ENCODE measurements around the gene SPRYD3.

Gene SPRYD3

DNA sequence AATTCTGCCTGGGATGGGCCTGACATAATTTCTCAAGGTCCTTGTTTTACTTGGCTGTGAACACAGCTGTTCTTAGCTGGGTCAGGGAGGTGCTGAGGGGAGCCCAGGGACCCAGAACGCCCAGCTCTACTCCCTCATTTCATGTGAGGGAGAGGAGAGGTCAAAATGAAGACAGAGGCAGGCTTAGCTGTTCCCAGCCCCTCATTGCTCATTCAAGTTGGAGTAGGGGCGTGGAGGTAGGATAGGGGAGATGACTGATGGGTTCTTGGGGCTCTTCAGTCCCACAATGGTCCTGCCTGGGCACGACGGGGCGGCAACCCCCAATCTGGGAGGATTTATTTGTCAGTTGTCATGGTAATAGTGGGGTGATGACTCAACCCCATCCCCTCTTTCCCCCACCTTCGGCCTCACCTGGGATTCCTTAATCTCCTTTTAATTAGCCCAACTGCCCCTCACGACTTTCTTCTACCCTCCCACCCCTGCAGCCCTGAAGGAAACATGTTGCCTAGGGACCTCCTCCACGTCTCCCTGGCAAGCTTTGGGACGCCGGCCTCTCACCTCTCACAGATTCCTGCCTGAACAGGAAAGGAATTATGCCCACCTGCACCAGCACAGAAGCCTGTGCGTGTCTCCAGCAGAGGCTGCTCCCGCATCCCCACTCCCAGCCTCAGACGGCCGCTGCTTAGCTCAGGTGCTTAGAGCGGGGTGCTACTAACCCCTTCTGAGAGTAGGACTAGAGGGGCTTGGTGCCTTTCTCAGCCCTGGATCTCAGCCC, 10.2 kb downstream of the SPRYD3 start:
- no peak overlapping the region for H3K4me3 ChIP-seq (ENCODE audit: control insufficient read depth, low read depth, low read length)
- TF ChIP-seq, protein P1, sequence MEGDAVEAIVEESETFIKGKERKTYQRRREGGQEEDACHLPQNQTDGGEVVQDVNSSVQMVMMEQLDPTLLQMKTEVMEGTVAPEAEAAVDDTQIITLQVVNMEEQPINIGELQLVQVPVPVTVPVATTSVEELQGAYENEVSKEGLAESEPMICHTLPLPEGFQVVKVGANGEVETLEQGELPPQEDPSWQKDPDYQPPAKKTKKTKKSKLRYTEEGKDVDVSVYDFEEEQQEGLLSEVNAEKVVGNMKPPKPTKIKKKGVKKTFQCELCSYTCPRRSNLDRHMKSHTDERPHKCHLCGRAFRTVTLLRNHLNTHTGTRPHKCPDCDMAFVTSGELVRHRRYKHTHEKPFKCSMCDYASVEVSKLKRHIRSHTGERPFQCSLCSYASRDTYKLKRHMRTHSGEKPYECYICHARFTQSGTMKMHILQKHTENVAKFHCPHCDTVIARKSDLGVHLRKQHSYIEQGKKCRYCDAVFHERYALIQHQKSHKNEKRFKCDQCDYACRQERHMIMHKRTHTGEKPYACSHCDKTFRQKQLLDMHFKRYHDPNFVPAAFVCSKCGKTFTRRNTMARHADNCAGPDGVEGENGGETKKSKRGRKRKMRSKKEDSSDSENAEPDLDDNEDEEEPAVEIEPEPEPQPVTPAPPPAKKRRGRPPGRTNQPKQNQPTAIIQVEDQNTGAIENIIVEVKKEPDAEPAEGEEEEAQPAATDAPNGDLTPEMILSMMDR (conservative IDR thresholded peaks at IDR 0.05; ENCODE audit: control insufficient read depth, insufficient read depth, low read depth, low read length): no peak
- DNase-seq (ENCODE audit: low read depth): no peak

DNA sequence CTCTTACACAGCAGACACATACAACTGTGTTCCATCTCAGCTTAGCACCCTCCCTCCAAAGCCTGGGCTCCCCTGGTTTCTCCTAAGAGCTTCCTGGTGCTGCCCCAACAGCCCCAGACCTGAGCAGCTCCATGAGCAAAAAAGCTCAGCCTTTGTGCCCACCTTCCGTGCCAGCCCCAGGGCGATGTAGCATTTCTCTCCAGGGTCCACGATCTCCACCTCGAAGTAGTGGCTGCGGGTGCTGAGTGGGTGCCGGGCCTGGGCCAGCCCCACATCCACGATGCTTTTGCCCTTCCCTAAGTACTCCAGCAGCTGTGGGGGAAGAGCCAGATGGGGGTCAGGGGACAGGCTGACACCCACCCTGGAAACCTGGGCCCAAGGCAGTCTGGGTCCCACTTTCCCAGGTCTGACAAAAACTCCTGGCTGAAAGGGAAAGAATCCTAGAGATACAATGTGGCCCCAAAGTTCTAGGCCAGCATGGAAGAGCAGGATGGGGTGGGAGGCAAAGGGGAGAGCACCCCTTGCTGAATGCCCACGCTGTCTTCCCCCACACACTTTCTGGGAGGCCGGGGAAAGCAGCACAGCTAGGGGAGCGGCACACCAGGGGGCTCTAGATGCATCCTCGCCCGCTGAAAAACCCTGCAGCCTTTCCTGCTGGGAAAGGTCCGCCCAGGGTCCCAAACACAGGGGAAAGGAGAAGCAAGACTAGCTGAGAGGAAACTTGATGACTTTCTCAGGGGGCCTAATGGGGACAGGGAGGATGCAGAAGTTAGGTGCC, 11.0 kb downstream of the SPRYD3 start:
- DNase-seq (ENCODE audit: low read depth): no peak
- H3K4me3 ChIP-seq (ENCODE audit: control insufficient read depth, low read depth, low read length): no peak overlapping the region
- TF ChIP-seq, protein P1 (conservative IDR thresholded peaks at IDR 0.05; ENCODE audit: control insufficient read depth, insufficient read depth, low read depth, low read length): no peak

DNA sequence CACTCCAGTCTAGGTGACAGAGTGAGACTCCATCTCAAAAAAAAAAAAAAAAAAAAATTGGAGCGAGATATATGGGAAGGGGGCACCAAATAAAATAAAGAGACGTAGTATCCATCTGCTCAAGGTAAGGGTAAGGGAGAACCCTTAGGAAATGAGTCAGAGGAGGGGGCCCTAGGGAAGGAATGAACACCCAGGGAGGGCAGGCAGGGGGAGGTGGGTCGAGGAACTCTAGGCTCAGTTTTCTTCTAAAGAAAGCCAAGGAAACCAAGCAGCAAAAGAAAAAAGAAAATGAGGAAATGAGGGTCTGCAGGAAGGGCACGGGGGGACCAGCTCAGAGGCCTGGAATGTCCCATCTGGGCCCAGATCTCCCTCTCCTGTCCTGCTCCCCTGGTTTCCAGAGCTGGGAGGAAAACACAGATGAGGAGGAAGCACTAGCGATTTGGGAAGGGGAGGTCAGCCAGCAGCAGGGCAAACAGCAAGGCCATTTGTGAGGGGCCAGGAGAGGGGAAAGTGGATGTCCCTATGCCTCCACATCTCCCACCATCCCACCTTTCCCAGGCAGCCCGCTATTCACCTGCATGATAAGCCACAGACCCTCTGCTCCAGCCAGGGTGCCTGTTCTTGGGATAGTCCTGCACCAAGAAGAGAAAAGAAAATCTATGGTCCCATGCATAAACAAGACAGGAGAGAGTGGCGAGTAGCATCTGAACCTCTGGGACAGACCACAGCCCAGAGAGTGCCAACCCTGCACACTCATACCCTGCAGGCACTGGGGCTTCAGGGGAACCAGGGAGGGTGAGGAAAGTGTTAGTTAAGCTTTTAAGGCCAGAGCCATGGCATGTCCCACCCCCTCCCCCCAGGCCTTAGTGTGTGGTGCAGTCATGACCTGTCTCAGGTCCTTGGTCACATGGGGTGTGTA, 11.9 kb downstream of the SPRYD3 start:
- no peak overlapping the region for H3K4me3 ChIP-seq (ENCODE audit: control insufficient read depth, low read depth, low read length)
- TF ChIP-seq, protein P1 (conservative IDR thresholded peaks at IDR 0.05; ENCODE audit: control insufficient read depth, insufficient read depth, low read depth, low read length): no peak
- no peak for DNase-seq (ENCODE audit: low read depth)

DNA sequence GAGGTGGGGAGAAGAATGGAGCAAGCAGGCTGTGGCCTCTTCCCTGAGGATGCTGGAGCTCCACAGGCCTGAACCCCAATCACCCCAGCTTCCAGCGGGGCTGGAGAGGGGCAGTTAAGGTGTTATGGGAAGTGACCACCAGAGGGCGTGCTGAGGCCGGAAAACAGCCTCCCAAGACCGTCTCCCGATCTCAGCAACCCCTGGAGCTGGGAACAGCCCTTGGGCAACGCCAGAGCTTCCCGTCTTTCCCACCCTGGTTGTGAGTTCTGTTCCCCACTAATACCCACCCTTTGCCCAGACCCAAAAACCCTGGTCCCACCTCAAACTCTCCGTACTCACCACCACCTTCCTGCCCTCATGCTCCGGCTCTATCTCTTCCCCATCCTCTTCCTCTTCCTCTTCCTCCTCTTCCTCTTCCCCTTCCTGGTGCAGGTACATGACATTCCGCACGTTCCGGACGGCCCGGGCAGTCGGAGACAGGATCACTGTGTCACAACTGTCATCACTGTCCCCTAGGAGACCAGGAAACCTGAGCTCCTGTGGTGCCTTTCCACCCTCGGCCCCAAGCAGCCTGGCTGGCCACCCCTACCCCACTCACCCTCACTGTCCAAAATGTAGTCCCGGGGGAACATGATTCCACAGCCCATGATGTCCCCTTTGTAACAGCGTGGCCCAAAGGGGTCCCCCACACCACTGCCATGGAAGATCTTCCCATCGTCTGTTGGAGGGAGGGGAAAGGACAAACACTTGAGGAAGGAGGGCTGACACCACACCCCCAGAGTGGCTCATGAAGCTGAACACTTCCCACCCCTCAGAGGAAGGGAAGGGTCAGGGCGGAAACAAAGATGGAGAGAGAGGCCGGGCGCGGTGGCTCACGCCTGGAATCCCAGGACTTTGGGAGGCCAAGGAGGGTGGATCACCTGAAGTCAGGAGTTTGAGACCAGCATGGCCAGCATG, 12.9 kb downstream of the SPRYD3 start:
- peak; percentile 87 for DNase-seq (ENCODE audit: low read depth)
- TF ChIP-seq, protein P1 (conservative IDR thresholded peaks at IDR 0.05; ENCODE audit: control insufficient read depth, insufficient read depth, low read depth, low read length): peak; percentile 84
- no peak overlapping the region for H3K4me3 ChIP-seq (ENCODE audit: control insufficient read depth, low read depth, low read length)

DNA sequence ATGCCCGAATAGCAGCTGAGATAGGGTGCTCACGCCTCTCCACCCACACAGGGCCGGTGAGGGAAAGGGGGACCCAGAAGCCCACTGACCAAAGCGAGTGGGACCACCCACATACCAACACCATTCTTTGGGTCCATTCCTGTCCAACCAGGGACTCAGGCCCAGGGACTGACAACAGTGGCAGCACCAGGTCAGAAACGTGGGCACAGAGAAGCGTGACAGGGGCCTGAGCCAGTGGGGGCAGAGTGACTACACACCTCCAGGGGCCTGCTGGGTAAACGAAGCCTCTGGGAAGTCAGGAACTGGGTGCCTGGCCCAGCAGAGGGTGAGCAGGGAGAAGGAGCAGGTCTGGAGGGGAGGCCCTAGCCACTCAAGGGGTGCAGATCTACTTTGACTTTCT, 13.7 kb downstream of the SPRYD3 start:
- TF ChIP-seq, protein P1 (conservative IDR thresholded peaks at IDR 0.05; ENCODE audit: control insufficient read depth, insufficient read depth, low read depth, low read length): no peak
- no peak overlapping the region for H3K4me3 ChIP-seq (ENCODE audit: control insufficient read depth, low read depth, low read length)
- no peak for DNase-seq (ENCODE audit: low read depth)

All from fibroblast of mammary gland (primary cell).